Skeletal muscle tissue (tissue), 4 donors: ENCODE data around the gene CNTNAP1. TPM values are rescaled to one million over a fixed set of nuclear protein-coding genes. Genes with fewer than 3 reads are reported as not detected.

Source experiments
- H3K27ac ChIP-seq: one replicate; pipeline ENCODE4 v1.7.0; 2013; ENCODE audit warnings: mild to moderate bottlenecking, low read depth, low read length, inconsistent platforms
- H3K27me3 ChIP-seq, 3 donors: one replicate each; pipeline ENCODE4 v1.7.0; 2013; ENCODE audit warnings: low read length in 3 of 3; ENCODE audit not compliant: control insufficient read depth in 3 of 3, insufficient read depth in 3 of 3
- H3K36me3 ChIP-seq, 3 donors: one replicate each; pipeline ENCODE4 v1.7.0; 2013; ENCODE audit warnings: low read length in 3 of 3; ENCODE audit not compliant: control insufficient read depth in 3 of 3, insufficient read depth in 3 of 3
- H3K4me1 ChIP-seq, 3 donors: one replicate each; pipeline ENCODE4 v1.7.0; 2013; ENCODE audit warnings: low read length in 3 of 3, mild to moderate bottlenecking in 3 of 3; ENCODE audit not compliant: control insufficient read depth in 3 of 3, insufficient read depth in 3 of 3
- H3K4me3 ChIP-seq, 3 donors: one replicate each; pipeline ENCODE4 v1.7.0; 2013; ENCODE audit warnings: low read length in 3 of 3
- H3K9ac ChIP-seq, 3 donors: one replicate each; pipeline ENCODE4 v1.7.0; 2013; ENCODE audit warnings: low read length in 3 of 3, mild to moderate bottlenecking in 3 of 3, moderate library complexity in 2 of 3, low read depth in 1 of 3
- H3K9me3 ChIP-seq, 3 donors: one replicate each; pipeline ENCODE4 v1.7.0; 2013; ENCODE audit warnings: low read length in 3 of 3; ENCODE audit not compliant: control insufficient read depth in 3 of 3
- total RNA-seq: library from RNA; depleted of rRNA; stranded (reverse); fragments of >200 nt; gene quantifications from one replicate; pipeline ENCODE4 v1.2.3, GENCODE V29; 2014
- donor health status: Osteomylitis.

CNTNAP1 gene
- total RNA-seq, 1 donor from 2014 or later = 8.9 TPM

DNA sequence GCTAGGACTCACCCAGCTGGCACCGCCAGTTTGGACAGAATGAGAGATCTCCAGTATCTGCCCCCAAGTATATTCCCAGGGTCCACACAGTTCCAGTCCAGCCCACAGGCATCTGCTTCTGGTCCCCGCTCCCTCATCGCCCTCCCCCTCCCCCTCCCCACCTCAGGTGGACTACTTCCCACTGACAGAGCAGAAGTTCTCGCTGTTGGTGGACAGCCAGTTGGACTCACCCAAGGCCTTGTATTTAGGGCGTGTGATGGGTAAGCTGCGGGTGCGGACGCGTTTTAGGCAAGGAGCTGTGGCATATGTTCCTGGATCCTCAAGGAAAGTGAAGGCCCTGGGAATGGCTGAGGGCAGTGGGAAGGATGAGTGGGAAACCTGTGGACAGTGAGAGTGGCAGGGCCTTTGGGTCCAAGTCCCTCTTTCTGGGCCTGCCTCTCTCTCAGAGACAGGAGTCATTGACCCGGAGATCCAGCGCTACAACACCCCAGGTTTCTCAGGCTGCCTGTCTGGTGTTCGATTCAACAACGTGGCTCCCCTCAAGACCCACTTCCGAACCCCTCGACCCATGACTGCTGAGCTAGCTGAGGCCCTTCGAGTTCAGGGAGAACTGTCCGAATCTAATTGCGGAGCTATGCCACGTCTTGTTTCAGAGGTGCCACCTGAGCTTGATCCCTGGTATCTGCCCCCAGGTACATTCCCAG lies 14.9 kb downstream of the CNTNAP1 start:
- H3K27me3 ChIP-seq = no peaks in the 10 kb centered on the region
- H3K36me3 ChIP-seq = peaks cover 46 to 61% (median 52%) of the 10 kb centered on the region in 3 donors
- H3K9ac ChIP-seq = no peak overlapping the region
- H3K4me3 ChIP-seq = no peak overlapping the region
- H3K27ac ChIP-seq = no peak overlapping the region
- no peaks in the 10 kb centered on the region for H3K9me3 ChIP-seq
- peaks cover 0 to 5% (median 3%) of the 10 kb centered on the region in 3 donors for H3K4me1 ChIP-seq

DNA sequence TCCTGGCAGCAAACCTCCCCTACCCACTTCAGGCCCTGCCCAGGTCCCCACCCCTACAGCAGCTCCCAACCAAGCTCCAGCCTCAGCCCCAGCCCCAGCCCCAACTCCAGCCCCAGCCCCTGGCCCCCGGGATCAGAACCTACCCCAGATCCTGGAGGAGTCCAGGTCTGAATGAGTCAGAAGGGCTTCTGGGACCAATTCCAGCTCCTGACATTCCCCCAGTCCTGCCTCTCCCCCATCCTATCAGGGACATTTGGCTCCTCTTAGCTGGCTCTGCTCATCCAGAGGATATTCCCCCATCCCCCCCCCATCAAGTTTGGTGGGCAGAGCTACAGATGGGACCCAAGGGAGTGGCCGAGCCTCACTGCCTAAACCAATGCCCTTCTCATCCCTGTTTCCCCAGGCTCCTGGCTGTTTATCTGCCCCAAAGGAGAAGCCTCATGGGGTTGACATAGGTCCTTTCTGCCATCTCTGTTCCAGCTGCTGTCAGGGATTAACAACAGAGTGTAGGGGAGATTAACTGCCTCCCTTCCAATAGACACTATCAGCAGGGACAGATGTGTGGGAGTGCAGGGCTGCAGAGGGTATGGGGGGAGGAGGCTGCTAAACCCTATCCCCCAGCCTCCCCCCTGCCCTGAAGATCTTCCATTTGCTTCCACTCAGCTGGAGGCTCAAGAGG lies 16.5 kb downstream of the CNTNAP1 start:
- Histone ChIP-seq H3K9me3 (no peaks in the 10 kb centered on the region), H3K27ac (no peak overlapping the region), H3K36me3 (peaks cover 49 to 65% (median 63%) of the 10 kb centered on the region in 3 donors), H3K9ac (no peak overlapping the region), H3K4me1 (peaks cover 0 to 5% (median 3%) of the 10 kb centered on the region in 3 donors), H3K4me3 (no peak overlapping the region), H3K27me3 (no peaks in the 10 kb centered on the region)

DNA sequence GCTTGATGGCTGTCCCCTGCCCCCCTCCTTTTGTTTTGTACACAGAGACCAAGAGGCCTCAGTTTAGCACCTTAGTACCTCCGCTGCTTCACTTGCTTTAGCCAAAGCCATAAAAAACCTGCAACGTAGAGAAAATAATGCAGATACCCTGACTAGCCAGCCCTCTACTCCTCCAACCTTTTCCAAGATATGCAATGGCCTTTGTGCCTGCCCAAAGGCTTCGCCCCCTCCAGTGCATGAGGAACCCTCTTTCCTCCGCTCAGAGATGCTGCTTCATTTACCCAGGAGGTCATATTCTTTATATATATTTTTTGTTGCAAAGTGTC lies 17.0 kb downstream of the CNTNAP1 start:
- Histone ChIP-seq H3K27me3 (no peaks in the 10 kb centered on the region), H3K9ac (no peak overlapping the region), H3K4me3 (no peak overlapping the region), H3K36me3 (peaks cover 54 to 68% (median 68%) of the 10 kb centered on the region in 3 donors), H3K9me3 (no peaks in the 10 kb centered on the region), H3K4me1 (peaks cover 0 to 5% (median 3%) of the 10 kb centered on the region in 3 donors), H3K27ac (no peak overlapping the region)

DNA sequence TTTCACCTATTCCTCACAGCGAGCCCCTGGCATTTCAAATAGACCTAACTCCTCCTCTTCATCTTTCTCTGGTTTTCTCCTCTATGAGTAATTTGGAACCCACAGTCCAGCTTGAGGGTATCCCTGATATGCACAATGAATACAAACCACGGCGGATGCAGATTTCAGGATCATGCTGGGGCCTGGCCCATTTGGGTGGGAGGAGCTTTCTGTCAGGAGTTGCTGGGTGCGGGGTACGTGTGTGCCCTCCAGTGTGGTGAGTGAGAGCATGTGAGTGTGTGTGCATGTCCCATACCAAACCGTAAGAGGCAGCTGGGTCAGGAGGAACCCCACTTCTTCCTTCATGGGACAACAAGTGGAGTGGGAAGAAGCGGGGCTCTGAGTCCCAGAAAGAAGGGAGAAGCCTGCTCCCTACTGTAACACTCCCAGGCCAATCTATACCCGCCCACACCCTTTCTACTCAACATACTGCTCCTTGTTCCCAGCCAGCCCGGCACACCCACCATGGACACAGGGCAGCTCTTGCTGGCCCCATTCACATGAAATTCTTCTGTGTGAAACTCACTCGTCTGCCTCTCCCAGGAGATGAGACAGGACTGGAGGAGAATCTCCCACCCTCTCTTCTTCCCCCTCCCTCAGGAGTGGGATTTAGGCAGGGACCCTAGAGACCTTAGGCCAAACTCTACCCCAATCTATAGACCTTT lies 18.4 kb downstream of the CNTNAP1 start:
- Histone ChIP-seq H3K27me3 (no peaks in the 10 kb centered on the region), H3K9me3 (no peaks in the 10 kb centered on the region), H3K4me1 (peaks cover 0 to 5% (median 3%) of the 10 kb centered on the region in 3 donors), H3K36me3 (peaks cover 64 to 71% (median 69%) of the 10 kb centered on the region in 3 donors), H3K27ac (no peak overlapping the region), H3K4me3 (no peak overlapping the region), H3K9ac (no peak overlapping the region)

DNA sequence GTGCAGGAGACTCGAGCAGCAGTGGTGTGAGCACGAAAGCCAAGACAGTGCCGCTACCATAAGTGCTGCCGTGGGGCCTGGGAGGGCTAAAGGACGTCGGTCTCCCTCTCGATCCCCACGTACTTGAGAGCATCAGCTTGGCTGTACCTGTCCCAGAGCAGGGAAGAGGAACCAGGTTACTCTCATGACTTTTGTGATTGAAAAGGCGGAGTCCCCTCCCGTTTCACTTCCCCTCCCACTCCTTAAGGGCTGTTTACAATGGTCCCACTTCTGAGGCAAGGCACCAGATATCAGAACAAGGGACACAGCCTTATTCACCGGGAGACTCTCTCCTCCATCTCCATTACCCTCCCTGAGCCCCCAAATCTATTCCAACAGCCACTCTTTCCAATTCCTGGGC lies 20.1 kb downstream of the CNTNAP1 start:
- Histone ChIP-seq H3K27ac (no peak overlapping the region), H3K9ac (no peak overlapping the region), H3K9me3 (no peaks in the 10 kb centered on the region), H3K4me3 (no peak overlapping the region), H3K4me1 (peaks cover 0 to 5% (median 3%) of the 10 kb centered on the region in 3 donors), H3K36me3 (peaks cover 71 to 79% (median 75%) of the 10 kb centered on the region in 3 donors), H3K27me3 (no peaks in the 10 kb centered on the region)

DNA sequence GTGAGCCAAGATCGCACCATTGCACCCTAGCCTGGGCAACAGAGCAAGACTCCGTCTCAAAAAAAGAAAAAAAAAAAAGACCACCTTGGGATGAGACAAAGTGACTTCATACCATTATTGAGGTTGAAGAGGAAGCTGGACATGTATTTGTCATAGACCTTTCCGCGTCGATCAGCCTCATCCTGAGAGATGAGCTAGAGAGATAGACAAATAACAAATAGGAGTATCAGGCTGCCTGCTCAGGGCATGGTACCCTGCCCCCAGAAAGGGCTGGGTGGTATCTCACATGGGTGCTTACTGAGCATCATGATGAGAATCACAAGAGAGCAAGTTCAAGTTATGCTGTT lies 22.1 kb downstream of the CNTNAP1 start:
- Histone ChIP-seq H3K9me3 (no peaks in the 10 kb centered on the region), H3K27ac (no peak overlapping the region), H3K9ac (no peak overlapping the region)

DNA sequence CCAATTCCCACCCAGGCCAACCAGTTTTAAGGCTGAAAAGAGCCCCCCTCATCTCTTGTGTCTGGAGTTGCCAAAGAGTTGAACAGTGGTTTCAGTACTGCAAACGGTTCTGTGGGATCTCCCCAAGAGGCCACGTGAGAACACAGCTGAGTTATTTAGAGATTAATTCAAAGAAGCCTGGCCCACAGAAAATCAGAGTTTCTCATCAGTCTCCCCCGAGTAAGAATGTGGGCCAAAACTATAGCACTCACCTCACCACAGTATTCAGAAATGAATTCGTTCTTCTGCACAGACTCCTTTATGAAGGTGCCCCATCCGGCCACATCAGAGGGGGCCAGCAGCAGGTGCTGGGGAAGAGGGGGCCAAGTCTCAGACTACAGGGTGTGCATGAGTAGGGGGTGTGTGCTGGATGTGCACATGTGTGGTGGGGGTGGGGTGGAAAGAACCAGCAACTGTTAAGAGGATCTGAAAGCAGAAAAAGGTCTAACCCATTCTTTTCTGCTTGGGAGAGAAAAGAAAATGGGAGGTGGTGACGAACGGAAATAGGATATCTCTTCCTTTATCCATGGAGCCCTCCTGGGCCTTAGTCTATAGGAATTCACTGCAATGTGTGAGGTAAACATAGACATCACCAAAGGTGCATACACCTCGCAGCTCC lies 22.6 kb downstream of the CNTNAP1 start:
- Histone ChIP-seq H3K27me3 (no peaks in the 10 kb centered on the region), H3K9me3 (no peaks in the 10 kb centered on the region), H3K4me1 (no peaks in the 10 kb centered on the region), H3K9ac (no peak overlapping the region), H3K4me3 (no peak overlapping the region), H3K27ac (no peak overlapping the region), H3K36me3 (peaks cover 82 to 93% (median 88%) of the 10 kb centered on the region in 3 donors)

More for the DNA sequence above, 22.1 kb downstream of the CNTNAP1 start:
- Histone ChIP-seq H3K4me3 (no peak overlapping the region), H3K36me3 (peaks cover 79 to 91% (median 84%) of the 10 kb centered on the region in 3 donors), H3K27me3 (no peaks in the 10 kb centered on the region), H3K4me1 (no peaks in the 10 kb centered on the region)

DNA sequence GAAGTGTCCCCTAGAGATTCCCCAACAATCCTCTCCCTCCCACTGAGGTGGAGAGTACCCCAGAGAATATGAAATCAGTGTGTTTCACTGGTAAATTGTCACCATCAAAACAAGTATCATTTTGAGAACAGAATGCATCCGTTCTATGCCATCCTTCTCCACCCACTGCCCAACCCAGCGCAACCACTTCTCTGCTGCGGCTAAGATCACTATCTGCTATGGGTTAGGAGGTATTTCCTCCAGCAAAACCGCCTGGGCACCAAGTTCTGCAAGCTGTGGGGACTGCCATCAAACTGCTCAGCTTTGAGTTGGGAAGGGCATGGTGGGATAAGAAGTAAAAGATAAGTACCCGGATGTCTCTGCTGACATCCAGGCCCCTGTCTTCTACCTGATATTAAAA lies 24.4 kb downstream of the CNTNAP1 start:
- Histone ChIP-seq H3K9ac (no peak overlapping the region), H3K9me3 (no peaks in the 10 kb centered on the region), H3K36me3 (peaks cover 79 to 89% (median 86%) of the 10 kb centered on the region in 3 donors), H3K4me3 (no peak overlapping the region), H3K27me3 (no peaks in the 10 kb centered on the region), H3K27ac (no peak overlapping the region), H3K4me1 (no peaks in the 10 kb centered on the region)

DNA sequence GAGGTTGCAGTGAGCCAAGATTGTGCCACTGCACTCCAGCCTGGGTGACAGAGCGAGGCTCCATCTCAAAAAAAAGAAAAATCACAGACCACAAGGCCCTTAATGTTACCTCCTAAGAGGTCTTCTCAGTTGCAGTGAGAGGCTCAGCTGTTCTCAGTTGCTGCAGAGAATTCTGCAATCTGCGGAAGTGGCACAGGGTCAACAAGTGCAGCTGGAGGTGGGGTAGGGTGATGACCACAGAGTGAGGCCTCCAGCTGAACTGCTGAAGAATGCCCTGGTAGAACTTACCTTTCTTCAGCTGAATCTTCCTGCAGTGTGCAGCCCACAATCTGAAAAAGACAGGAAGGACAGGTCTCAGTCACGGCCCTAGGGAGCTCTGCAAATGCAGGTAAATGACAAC lies 26.3 kb downstream of the CNTNAP1 start:
- no peaks in the 10 kb centered on the region for H3K9me3 ChIP-seq
- no peak overlapping the region for H3K27ac ChIP-seq
- no peak overlapping the region for H3K9ac ChIP-seq
- no peak overlapping the region for H3K4me3 ChIP-seq
- H3K36me3 ChIP-seq = peaks cover 72 to 87% (median 83%) of the 10 kb centered on the region in 3 donors
- no peaks in the 10 kb centered on the region for H3K4me1 ChIP-seq
- H3K27me3 ChIP-seq = no peaks in the 10 kb centered on the region
